Smooth muscle cell of the coronary artery (primary cell): Measurements from ENCODE around the gene PADI3. TPM values are rescaled to one million over a fixed set of nuclear protein-coding genes. Genes with fewer than 3 reads are reported as not detected.

ENCODE experiments used
- total RNA-seq: library from RNA; depleted of rRNA; stranded (reverse); fragments of >200 nt; gene quantifications from 2 replicates; pipeline ENCODE4 v1.2.3, GENCODE V29; 2014; ENCODE audit warnings: low replicate concordance

The PADI3 gene
- not detected in 2 replicates for total RNA-seq

GRCh38 chr1:17248781-17249180, at the start of gene PADI3:
Gene PADI3, plus strand, starts transcription at chr1:17249098. Its CDS starts 40 bp downstream, at chr1:17249138.

GRCh38 chr1:17204546-17205440, 44.1 kb upstream of the PADI3 start, which contains the start of gene PADI1:
Gene PADI1, plus strand, starts transcription at chr1:17205128. Its CDS starts 90 bp downstream, at chr1:17205218.

GRCh38 chr1:17307946-17308345, 59.0 kb downstream of the PADI3 start, which contains the start of gene PADI4:
Gene PADI4, plus strand, starts transcription at chr1:17308197. Its CDS starts 26 bp downstream, at chr1:17308223.

Other genes starting within 250 kb of the PADI3 start
- 11.1 and 62.0 TPM in 2 replicates for gene ATP13A2, start 237.2 kb upstream of the PADI3 start, total RNA-seq
- 106 and 144 TPM in 2 replicates for gene SDHB, start 195.1 kb upstream of the PADI3 start, total RNA-seq
- 0.12 and 0.60 TPM in 2 replicates for gene PADI2, start 129.6 kb upstream of the PADI3 start, total RNA-seq
- 0.30 TPM in 1 of 2 replicates, not detected in the other for gene PADI1, start 44.0 kb upstream of the PADI3 start, total RNA-seq
- not detected in 2 replicates for gene PADI4, start 59.1 kb downstream of the PADI3 start, total RNA-seq
- not detected in 2 replicates for gene PADI6, start 123.1 kb downstream of the PADI3 start, total RNA-seq
- gene RCC2, start 190.6 kb downstream of the PADI3 start, total RNA-seq: 50.3 and 52.9 TPM in 2 replicates